ENCODE results near the gene AQP6.
A peak's percentile ranks its signal among the peaks of the same experiment; 100 is the strongest.

The AQP6 gene

DNA sequence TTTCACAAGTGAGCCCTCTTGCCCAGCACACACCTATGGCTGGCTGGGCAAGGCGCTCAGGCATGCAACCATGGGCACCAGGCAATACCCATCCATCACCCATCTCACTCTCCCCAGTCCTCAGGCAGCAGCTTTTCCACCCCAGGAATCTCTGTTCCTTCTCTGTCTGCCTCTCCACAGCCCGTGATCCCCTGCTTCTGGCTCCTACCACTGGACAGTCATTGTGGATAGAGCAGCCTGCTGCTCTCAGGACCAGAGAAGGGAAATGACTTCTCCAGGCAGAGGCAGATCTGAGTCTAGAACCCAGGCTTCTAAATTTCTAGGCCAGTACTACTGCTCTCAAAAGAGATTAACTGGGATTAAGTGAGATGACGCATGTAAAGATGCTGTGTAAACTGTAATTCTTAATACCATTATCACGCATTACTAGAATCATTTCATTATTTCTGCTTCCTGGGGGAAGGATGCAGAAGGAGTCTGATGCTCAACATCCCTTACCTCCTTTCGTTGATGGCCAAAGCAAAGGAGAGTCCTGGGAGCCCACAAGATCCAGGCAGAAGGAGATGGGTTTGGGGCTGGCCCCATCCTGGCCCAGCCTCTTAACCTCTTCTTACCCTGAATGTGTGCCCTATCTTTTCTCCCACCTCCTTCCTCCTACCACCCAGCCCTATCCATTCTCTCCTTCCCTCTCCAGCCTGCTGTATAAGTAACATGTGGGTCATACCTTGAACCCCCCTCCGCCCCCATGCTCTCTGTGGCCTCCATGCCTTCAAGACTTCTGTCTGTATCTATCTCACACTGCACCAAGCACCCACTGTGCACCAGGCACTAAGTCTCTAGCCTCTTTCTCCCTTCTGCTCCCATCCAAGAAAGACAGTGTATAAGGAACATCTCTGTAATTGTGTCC, 15.8 kb upstream of the AQP6 start:
- Mint-ChIP-seq H3K4me1 (peaks cover 10% of the 10 kb centered on the region), H3K4me3 (no peak overlapping the region), H3K36me3 (peaks cover 3% of the 10 kb centered on the region), H3K27me3 (peaks cover 96% of the 10 kb centered on the region), H3K9me3 (no peaks in the 10 kb centered on the region), H3K27ac (no peak overlapping the region)
- CTCF ChIA-PET: interaction anchor here (2.2 to 5.4 kb wide), 2 partner anchors 11 kb away, joined by 12 to 43 read pairs; no protein-coding TSS in a partner anchor
- no peak for DNase-seq

GRCh38 chr12:49957570-49957967, 15.2 kb upstream of the AQP6 start:
- no peak overlapping the region for H3K27ac Mint-ChIP-seq
- peaks cover 10% of the 10 kb centered on the region for H3K4me1 Mint-ChIP-seq
- CTCF ChIA-PET: interaction anchor here (2.2 to 5.4 kb wide), 2 partner anchors 10 to 12 kb away, joined by 12 to 43 read pairs; no protein-coding TSS in a partner anchor
- DNase-seq: no peak
- peaks cover 3% of the 10 kb centered on the region for H3K36me3 Mint-ChIP-seq
- no peaks in the 10 kb centered on the region for H3K9me3 Mint-ChIP-seq
- peaks cover 89% of the 10 kb centered on the region for H3K27me3 Mint-ChIP-seq
- H3K4me3 Mint-ChIP-seq: no peak overlapping the region

GRCh38 chr12:49959685-49960473, 12.9 kb upstream of the AQP6 start:
- CTCF ChIA-PET: interaction anchor here (1.7 to 5.4 kb wide), 3 partner anchors 8 to 182 kb away, joined by 4 to 43 read pairs (median 12); no protein-coding TSS in a partner anchor
- Mint-ChIP-seq H3K4me1 (peaks cover 9% of the 10 kb centered on the region), H3K27ac (no peak overlapping the region), H3K36me3 (peaks cover 3% of the 10 kb centered on the region), H3K9me3 (no peaks in the 10 kb centered on the region), H3K27me3 (peaks cover 66% of the 10 kb centered on the region), H3K4me3 (no peak overlapping the region)
- no peak for DNase-seq

DNA sequence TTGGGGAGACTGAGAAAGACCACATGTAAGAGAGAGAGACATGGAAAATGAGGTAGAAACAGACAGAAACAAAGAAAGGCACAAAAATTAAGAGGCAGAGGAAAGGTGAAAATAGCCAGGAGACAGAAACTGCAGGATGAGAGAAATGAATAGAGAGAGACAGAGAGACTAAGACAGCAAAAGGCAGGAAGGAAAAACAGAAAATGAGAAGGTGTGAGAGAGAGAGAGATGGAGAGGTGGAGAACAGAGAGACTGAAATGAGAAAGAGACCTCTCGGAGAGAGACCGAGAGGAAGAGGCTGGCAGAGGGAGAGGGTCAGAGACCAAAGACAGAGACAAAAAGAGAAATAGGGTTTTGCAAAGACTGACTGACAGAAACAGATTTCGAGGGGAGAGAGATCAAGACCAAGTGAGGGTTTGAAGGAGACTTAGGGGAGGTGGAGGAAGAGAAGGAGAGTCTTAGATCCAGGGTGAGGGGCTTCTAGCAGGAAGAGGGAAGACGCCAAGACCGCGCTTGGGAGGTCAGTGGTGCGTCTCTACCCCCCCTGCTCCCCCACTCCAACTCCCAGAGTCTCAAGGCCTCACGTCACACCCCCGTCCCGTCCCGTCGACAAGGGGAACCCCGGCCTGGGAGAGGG, 12.2 kb upstream of the AQP6 start:
- Mint-ChIP-seq H3K4me1 (peaks cover 7% of the 10 kb centered on the region), H3K9me3 (no peaks in the 10 kb centered on the region), H3K27me3 (peaks cover 59% of the 10 kb centered on the region), H3K36me3 (peaks cover 3% of the 10 kb centered on the region), H3K4me3 (peak overlapping the region; percentile 0), H3K27ac (no peak overlapping the region)
- CTCF ChIA-PET: no interaction called here
- DNase-seq: no peak

DNA sequence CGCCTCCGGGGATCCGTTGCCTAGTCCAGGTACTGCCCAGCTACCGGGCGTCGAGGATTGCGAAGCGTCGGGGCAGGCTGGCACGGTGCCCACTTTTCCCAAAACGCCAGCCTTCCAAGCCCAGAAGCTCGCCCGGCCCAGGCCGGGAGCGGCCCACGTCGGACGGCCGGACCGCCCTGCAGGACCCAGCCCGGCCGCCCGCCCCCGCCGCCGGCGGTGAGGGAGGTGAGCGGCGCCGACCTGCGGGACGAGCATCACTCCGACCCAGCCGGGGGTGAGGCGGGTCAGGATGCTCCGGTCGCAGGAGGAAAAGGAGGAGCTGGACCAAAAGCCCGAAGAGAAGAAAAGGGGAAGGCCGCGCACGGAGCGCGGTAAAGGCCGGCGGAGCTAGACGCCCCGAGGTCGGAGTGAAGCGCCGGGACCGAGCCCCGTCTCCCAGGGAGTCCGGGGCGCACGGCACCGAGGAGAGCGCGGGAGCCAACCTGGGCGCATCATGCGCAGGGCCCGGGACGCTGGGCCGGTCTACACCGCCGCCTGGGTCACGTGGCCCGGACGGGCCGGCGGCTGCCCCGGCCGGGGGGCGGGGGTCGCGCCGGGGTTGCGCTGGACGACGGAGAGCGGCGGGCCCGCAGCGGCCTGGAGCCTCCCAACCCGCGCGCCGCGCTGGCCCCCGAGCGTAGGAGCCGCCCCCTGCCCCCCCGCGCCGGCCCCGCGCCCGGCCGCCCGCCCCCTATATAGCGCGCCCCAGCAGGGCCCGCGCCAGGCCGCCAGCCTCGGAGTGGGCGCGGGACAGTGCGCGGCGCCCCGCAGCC, 11.4 kb upstream of the AQP6 start, which contains the start of gene AQP5:
TSS of gene AQP5 (plus strand) at position 762 of the 812 bp plus-strand sequence. CDS start 146 bp downstream, outside the sequence.
- H3K27ac Mint-ChIP-seq: no peak within 1 kb of the TSS
- H3K4me1 Mint-ChIP-seq: peaks cover 7% of the 10 kb centered on the region
- peaks cover 3% of the 10 kb centered on the region for H3K36me3 Mint-ChIP-seq
- CTCF ChIA-PET: no interaction called here
- DNase-seq: no peak
- H3K4me3 Mint-ChIP-seq: peak within 1 kb of the TSS; percentile 0
- no peaks in the 10 kb centered on the region for H3K9me3 Mint-ChIP-seq
- H3K27me3 Mint-ChIP-seq: peaks cover 52% of the 10 kb centered on the region

DNA sequence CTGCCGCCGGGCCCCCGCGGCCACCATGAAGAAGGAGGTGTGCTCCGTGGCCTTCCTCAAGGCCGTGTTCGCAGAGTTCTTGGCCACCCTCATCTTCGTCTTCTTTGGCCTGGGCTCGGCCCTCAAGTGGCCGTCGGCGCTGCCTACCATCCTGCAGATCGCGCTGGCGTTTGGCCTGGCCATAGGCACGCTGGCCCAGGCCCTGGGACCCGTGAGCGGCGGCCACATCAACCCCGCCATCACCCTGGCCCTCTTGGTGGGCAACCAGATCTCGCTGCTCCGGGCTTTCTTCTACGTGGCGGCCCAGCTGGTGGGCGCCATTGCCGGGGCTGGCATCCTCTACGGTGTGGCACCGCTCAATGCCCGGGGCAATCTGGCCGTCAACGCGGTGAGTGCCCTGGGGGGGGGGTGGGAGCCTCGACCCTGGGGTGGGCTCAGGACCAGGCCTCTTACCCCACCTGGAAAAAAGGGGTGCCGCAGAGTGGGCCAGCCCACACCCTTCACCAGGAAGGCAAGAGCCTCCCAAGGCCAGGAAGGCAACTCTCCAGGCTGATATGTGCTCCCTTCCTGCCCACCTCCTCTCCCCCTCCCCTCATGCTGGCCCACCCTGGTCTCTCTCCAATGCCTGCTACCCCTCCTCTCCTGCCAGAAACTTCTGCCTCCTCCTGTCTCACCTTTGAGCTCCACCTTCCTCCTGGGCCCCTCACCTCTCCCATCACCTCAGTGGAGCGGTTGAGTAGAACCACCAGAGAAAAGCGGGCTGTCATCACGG, 10.6 kb upstream of the AQP6 start:
- Mint-ChIP-seq H3K27me3 (peaks cover 43% of the 10 kb centered on the region), H3K4me3 (no peak overlapping the region), H3K4me1 (peaks cover 10% of the 10 kb centered on the region), H3K36me3 (peaks cover 3% of the 10 kb centered on the region), H3K9me3 (no peaks in the 10 kb centered on the region), H3K27ac (no peak overlapping the region)
- no peak for DNase-seq
- CTCF ChIA-PET: interaction anchor here (1.2 to 2.2 kb wide), 5 partner anchors 16 to 93 kb away, joined by 3 to 10 read pairs (median 5); no protein-coding TSS in a partner anchor

DNA sequence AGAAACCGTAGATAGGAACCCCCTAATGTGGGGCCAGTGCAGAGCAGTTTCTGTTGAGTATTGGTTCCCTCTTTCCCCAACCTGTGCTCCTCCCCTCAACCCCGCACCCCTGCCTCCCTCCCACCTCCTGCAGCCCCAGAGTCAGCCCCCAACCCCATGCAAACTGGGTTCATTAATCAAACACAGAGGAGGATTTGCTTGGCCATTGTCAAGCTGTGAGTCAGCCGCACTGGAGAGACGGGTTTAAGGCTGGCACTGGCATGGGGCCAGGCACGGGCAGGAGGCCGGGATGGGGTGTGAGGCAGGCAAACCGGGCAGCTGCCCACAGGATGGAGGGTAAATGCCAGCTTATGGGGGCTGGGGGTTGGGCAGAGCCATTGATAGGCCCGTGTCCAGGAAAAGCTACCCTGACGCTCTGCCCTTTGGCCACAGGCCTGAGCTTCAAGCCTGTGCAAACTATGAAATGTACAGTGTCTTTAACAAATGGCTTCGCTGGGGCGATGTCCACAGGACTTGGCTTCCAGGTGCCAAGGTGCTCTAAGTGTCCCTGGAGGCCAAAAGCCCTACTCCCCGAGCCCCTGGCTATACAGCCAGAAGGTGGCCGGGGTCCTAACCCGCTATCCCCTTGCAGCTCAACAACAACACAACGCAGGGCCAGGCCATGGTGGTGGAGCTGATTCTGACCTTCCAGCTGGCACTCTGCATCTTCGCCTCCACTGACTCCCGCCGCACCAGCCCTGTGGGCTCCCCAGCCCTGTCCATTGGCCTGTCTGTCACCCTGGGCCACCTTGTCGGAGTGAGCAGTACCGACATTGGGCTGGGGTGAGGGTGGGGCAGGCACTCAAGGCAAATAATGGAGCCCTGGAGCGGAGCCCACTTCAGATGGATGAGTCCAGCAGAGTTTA, 9.6 kb upstream of the AQP6 start:
- CTCF ChIA-PET: interaction anchor here (0.9 to 2.2 kb wide), 6 partner anchors 17 to 185 kb away, joined by 3 to 10 read pairs (median 4); no protein-coding TSS in a partner anchor
- H3K27me3 Mint-ChIP-seq: peaks cover 34% of the 10 kb centered on the region
- no peak overlapping the region for H3K4me3 Mint-ChIP-seq
- H3K27ac Mint-ChIP-seq: no peak overlapping the region
- peaks cover 3% of the 10 kb centered on the region for H3K36me3 Mint-ChIP-seq
- no peaks in the 10 kb centered on the region for H3K9me3 Mint-ChIP-seq
- no peak for DNase-seq
- H3K4me1 Mint-ChIP-seq: peaks cover 11% of the 10 kb centered on the region

GRCh38 chr12:49963976-49964815, 8.6 kb upstream of the AQP6 start:
- CTCF ChIA-PET: interaction anchor here (0.6 to 5.5 kb wide), 5 partner anchors 18 to 176 kb away, joined by 3 to 58 read pairs (median 7); no protein-coding TSS in a partner anchor
- Mint-ChIP-seq H3K36me3 (peaks cover 3% of the 10 kb centered on the region), H3K27ac (no peak overlapping the region), H3K4me3 (no peak overlapping the region), H3K9me3 (no peaks in the 10 kb centered on the region), H3K4me1 (peaks cover 11% of the 10 kb centered on the region), H3K27me3 (peaks cover 23% of the 10 kb centered on the region)
- no peak for DNase-seq

DNA sequence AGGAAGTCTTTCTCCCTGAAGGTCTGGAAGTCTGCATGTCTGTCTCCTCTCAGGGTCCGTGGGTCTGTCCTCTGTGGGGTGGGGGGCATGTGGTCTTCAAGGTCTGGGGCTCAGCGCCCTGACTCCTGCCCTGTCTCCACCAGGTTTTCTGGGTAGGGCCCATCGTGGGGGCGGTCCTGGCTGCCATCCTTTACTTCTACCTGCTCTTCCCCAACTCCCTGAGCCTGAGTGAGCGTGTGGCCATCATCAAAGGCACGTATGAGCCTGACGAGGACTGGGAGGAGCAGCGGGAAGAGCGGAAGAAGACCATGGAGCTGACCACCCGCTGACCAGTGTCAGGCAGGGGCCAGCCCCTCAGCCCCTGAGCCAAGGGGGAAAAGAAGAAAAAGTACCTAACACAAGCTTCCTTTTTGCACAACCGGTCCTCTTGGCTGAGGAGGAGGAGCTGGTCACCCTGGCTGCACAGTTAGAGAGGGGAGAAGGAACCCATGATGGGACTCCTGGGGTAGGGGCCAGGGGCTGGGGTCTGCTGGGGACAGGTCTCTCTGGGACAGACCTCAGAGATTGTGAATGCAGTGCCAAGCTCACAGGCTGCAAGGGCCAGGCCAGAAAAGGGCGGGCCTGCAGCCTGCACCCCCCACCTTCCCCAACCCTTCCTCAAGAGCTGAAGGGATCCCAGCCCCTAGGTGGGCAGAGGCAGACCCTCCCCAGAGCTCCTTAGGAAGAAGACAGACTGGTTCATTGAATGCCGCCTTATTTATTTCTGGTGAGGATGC, 7.7 kb upstream of the AQP6 start:
- Mint-ChIP-seq H3K4me1 (peaks cover 11% of the 10 kb centered on the region), H3K36me3 (peaks cover 3% of the 10 kb centered on the region), H3K27ac (no peak overlapping the region), H3K4me3 (no peak overlapping the region), H3K27me3 (peaks cover 15% of the 10 kb centered on the region), H3K9me3 (no peaks in the 10 kb centered on the region)
- CTCF ChIA-PET: interaction anchor here (0.5 to 5.5 kb wide), 6 partner anchors 16 to 184 kb away, joined by 3 to 115 read pairs (median 6); no protein-coding TSS in a partner anchor
- DNase-seq: no peak

GRCh38 chr12:49965836-49966235, 6.9 kb upstream of the AQP6 start:
- H3K9me3 Mint-ChIP-seq: no peaks in the 10 kb centered on the region
- H3K36me3 Mint-ChIP-seq: no peaks in the 10 kb centered on the region
- CTCF ChIA-PET: interaction anchor here (1.1 to 5.5 kb wide), 16 partner anchors 9 to 118 kb away, joined by 3 to 115 read pairs (median 7); no protein-coding TSS in a partner anchor

More at GRCh38 chr12:49965836-49966235, 6.9 kb upstream of the AQP6 start:
- Mint-ChIP-seq H3K27me3 (peaks cover 7% of the 10 kb centered on the region), H3K4me1 (peaks cover 4% of the 10 kb centered on the region), H3K27ac (no peak overlapping the region), H3K4me3 (no peak overlapping the region)
- no peak for DNase-seq

Measured in activated naive CD4-positive, alpha-beta T cell treated with anti-CD3 and anti-CD28 coated beads, Interleukin-2, amount 10 ng/mL, durations not matched to agents 7 days and 5 days (primary cell).